Panc1 (cell line): Measurements from ENCODE around the gene KCNMA1. TPM values are rescaled to one million over a fixed set of nuclear protein-coding genes. Genes with fewer than 3 reads are reported as not detected.

Source experiments
- ATAC-seq: fragments of 200-7000 bp; cut with Tn5 transposase; 2 replicates; pipeline ENCODE4 v1.9.1; 2020; ENCODE audit warnings: mild to moderate bottlenecking, moderate library complexity
- BruUV-seq: library from RNA; stranded (reverse); fragments of 400-500 nt; replicated peaks from 2 replicates; lab custom pipeline; 2021; lab: Mats Ljungman, UMichigan
- CTCF ChIA-PET: fragments of 300-600 bp; sonication (Branson Sonifier 250); formaldehyde crosslinking; loops from one replicate; lab custom pipeline; 2022; ENCODE audit warnings: antibody characterized with exemption; lab: Charles Lee
- POLR2A ChIA-PET: fragments of 300-600 bp; sonication (Branson Sonifier 250); formaldehyde crosslinking; loops from one replicate; lab custom pipeline; 2022; ENCODE audit warnings: antibody characterized with exemption; lab: Charles Lee
- DNase-seq: peaks from one replicate; pipeline ENCODE4 v3.0.0-alpha.2; 2010; ENCODE audit warnings: low read depth, low spot score
- H3K27ac ChIP-seq: 2 replicates; pipeline ENCODE4 v1.5.1; 2011; ENCODE audit warnings: mild to moderate bottlenecking, low read length, inconsistent platforms
- H3K27me3 ChIP-seq: fragments of 200-500 bp; sonication (Bioruptor generic); 2 replicates; pipeline ENCODE4 v1.6.0; 2014; ENCODE audit warnings: low read length, inconsistent platforms; ENCODE audit not compliant: control insufficient read depth, insufficient read depth
- H3K36me3 ChIP-seq: fragments of 200-500 bp; sonication (Bioruptor generic); 2 replicates; pipeline ENCODE4 v1.5.1; 2014; ENCODE audit warnings: inconsistent platforms, mild to moderate bottlenecking, low read length, moderate library complexity; ENCODE audit not compliant: control insufficient read depth, insufficient read depth
- H3K4me1 ChIP-seq: 2 replicates; pipeline ENCODE4 v1.5.1; 2011; ENCODE audit warnings: inconsistent platforms, mild to moderate bottlenecking, low read length, moderate library complexity; ENCODE audit not compliant: control insufficient read depth, insufficient read depth
- H3K4me3 ChIP-seq, 2 experiments: 2 replicates each; pipeline ENCODE4 v1.5.1; 2011 to 2012; ENCODE audit warnings: low read depth in 2 of 2, low read length in 2 of 2, mild to moderate bottlenecking in 2 of 2, inconsistent platforms in 1 of 2, moderate library complexity in 1 of 2
- H3K9me3 ChIP-seq: fragments of 200-500 bp; sonication (Bioruptor generic); 2 replicates; pipeline ENCODE4 v1.5.1; 2014; ENCODE audit warnings: low read depth, mild to moderate bottlenecking, inconsistent platforms, low read length, moderate library complexity; ENCODE audit not compliant: control insufficient read depth, insufficient read depth
- CTCF ChIP-seq: fragments of 450-650 bp; IDR thresholded peaks from 2 replicates; pipeline ENCODE4 v1.5.1; 2017; ENCODE audit warnings: mild to moderate bottlenecking
- POLR2AphosphoS5 ChIP-seq: IDR thresholded peaks from 2 replicates; pipeline ENCODE4 v1.6.1; 2012; ENCODE audit warnings: mild to moderate bottlenecking, low read depth, low read length, moderate library complexity
- REST ChIP-seq, 2 experiments: IDR thresholded peaks; 2 replicates each; pipeline ENCODE4 v1.6.1; 2011 to 2012; ENCODE audit warnings: low read depth in 2 of 2, control low read depth in 1 of 2, low read length in 1 of 2, mild to moderate bottlenecking in 1 of 2, moderate library complexity in 1 of 2; ENCODE audit not compliant: insufficient read depth in 1 of 2
- SIN3A ChIP-seq: IDR thresholded peaks from 2 replicates; pipeline ENCODE4 v1.6.1; 2012; ENCODE audit warnings: low read depth, mild to moderate bottlenecking, low read length, moderate library complexity, borderline replicate concordance; ENCODE audit not compliant: insufficient read depth
- TCF7L2 ChIP-seq: IDR thresholded peaks from 2 replicates; pipeline ENCODE4 v1.6.1; 2011; ENCODE audit warnings: mild to moderate bottlenecking, low read depth, low read length, inconsistent platforms
- in situ Hi-C: cut with HindIII; loops from 2 replicates; pipeline ENCODE4 v1.10.0; 2016; ENCODE audit warnings: low sequenced_read_pairs, low pct_unique_long_range_greater_than_20kb
- intact Hi-C: fragments of 100-400 bp; cut with micrococcal nuclease; formaldehyde crosslinking; loops from one replicate; pipeline ENCODE4 v1.10.0; 2022; ENCODE audit not compliant: unreplicated experiment
- total RNA-seq: library from RNA; stranded (reverse); gene quantifications from one replicate; pipeline ENCODE4 v1.2.1, GENCODE V29; 2021; ENCODE audit not compliant: unreplicated experiment

KCNMA1 gene
- total RNA-seq, 1 experiment from 2014 or later: 91.9 TPM

GRCh38 chr10:77279207-77279606 lies 358.4 kb downstream of the KCNMA1 start:
- Histone ChIP-seq H3K4me3 (no peak overlapping the region), H3K9me3 (peaks cover 4% of the 10 kb centered on the region; the same call in 1 of the 2 replicates), H3K27me3 (no peaks in the 10 kb centered on the region), H3K36me3 (no peaks in the 10 kb centered on the region), H3K27ac (no peak overlapping the region), H3K4me1 (0 out of 2 replicates have a peak, but pooled peaks cover 7% of the 10 kb centered on the region)
- no TSS peak for BruUV-seq
- ATAC-seq (no peak), DNase-seq (no peak)
- TF ChIP-seq SIN3A: no peak
- no peak for TF ChIP-seq REST (IDR thresholded peaks at IDR 0.05; ENCODE audit: insufficient read depth in 1 of 2, low read depth in 2 of 2, low read length in 1 of 2)
- no peak for TF ChIP-seq CTCF
- TF ChIP-seq TCF7L2: no peak
- no peak for TF ChIP-seq POLR2AphosphoS5
- ChIA-PET CTCF (no interaction called here), POLR2A (no interaction called here)
- intact Hi-C loops: no loop called here
- in situ Hi-C loops: no loop called here

DNA sequence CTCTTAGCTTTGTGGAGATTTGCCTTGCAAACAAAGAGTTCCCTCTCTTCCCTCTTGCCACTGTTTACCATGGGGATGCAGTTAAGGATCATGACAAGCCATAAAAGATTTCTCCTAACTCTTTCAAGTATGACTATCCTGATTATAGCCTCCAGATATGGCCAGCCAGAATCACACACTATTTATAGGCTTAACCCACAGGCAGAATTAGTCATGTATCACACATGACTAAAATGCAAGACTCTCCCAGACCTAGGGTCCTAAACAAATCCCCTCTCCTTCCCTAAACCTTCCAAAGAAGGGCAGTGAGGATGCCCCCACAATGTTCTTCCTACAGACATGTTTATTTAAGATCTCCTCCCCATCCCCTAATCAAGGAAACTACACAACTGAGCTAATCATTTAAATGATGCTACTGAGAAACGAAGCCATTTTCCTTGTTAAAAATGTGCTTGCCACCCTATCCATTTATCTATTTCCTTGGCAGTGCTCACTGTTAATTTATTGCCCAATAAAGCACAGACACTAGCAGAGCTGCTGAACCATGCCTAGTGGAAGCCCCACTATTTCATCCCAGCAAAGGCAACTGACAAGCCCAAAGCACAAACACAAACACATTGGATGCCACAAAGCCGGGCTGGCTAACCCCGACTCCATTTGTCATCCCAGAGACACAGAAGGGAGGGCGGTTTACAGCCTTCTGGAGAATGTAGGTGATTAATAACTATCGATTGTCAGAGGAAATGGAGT lies 363.4 kb downstream of the KCNMA1 start:
- Histone ChIP-seq H3K4me1 (0 out of 2 replicates have a peak, but pooled peaks cover 9% of the 10 kb centered on the region), H3K27me3 (no peaks in the 10 kb centered on the region), H3K36me3 (no peaks in the 10 kb centered on the region), H3K9me3 (no peaks in the 10 kb centered on the region), H3K27ac (no peak overlapping the region; the same call in 1 of the 2 replicates), H3K4me3 (no peak overlapping the region)
- POLR2A ChIA-PET: interaction anchor here (0.6 kb wide), 1 partner anchor 36 kb away, joined by 3 read pairs; no protein-coding TSS in a partner anchor
- ATAC-seq (peak; percentile 67), DNase-seq (no peak)
- intact Hi-C loops (no loop called here), in situ Hi-C loops (no loop called here)
- peak; percentile 34; the same call in 1 of the 2 replicates for TF ChIP-seq TCF7L2
- no peak for TF ChIP-seq CTCF
- CTCF ChIA-PET: interaction anchor here (0.8 kb wide), 1 partner anchor 352 kb away, joined by 3 read pairs; no protein-coding TSS in a partner anchor
- BruUV-seq: no TSS peak
